H1 (cell line): Measurements from ENCODE around the gene FSD1. TPM values are rescaled to one million over a fixed set of nuclear protein-coding genes. Genes with fewer than 3 reads are reported as not detected.

ENCODE experiments used
- CEBPB ChIP-seq: IDR thresholded peaks from 2 replicates; pipeline ENCODE4 v1.6.1; 2012; ENCODE audit warnings: low read depth, low read length
- ZNF274 ChIP-seq: IDR thresholded peaks from 2 replicates; pipeline ENCODE4 v1.7.0; 2012; ENCODE audit warnings: low read length, borderline replicate concordance; ENCODE audit errors: extremely low read depth
- polyA plus RNA-seq, 7 experiments: library from polyadenylated mRNA; depleted of rRNA in 3 of 7; stranded (reverse) in 5 of 7; unstranded in 2 of 7; fragments of >200 nt in 5 of 7; fragments of 200-250 nt in 2 of 7; gene quantifications; 1 replicate in 5 of 7; 2 replicates in 1 of 7; 4 replicates in 1 of 7; pipeline versions ENCODE4 v1.2.1 to v1.2.3, GENCODE V29; 2011 to 2013; ENCODE audit warnings: missing spikeins in 2 of 7, mixed read lengths in 2 of 7
- total RNA-seq: library from RNA; stranded (reverse); fragmentation: NEBNext Ultra II Directional; extraction: Animal tissue kit (Norgen Biotek cat#: 25700); gene quantifications from 2 replicates; pipeline ENCODE4 v1.2.1, GENCODE V29; 2021

The FSD1 gene
- total and polyA plus RNA-seq, 2 of the 8 experiments (the other 6 are each of a cell fraction or from before 2014, with no cell fraction given), result 58.8 to 181 TPM

GRCh38 chr19:4320419-4320818, 16.0 kb downstream of the FSD1 start (continued):
- TF ChIP-seq ZNF274 (no peak), CEBPB (no peak)
- TF ChIP-seq, all 59 proteins: peak for 0
